Activated T-helper 9 cell treated with anti-CD3 and anti-CD28 coated beads, Interleukin-2, amount 50 U/mL, for 16 hours (primary cell): ENCODE data around the gene PIP5KL1.

Source experiments
- DNase-seq: peaks from one replicate; pipeline ENCODE4 v3.0.0-alpha.2; 2020; ENCODE audit warnings: low read depth

The PIP5KL1 gene

DNA sequence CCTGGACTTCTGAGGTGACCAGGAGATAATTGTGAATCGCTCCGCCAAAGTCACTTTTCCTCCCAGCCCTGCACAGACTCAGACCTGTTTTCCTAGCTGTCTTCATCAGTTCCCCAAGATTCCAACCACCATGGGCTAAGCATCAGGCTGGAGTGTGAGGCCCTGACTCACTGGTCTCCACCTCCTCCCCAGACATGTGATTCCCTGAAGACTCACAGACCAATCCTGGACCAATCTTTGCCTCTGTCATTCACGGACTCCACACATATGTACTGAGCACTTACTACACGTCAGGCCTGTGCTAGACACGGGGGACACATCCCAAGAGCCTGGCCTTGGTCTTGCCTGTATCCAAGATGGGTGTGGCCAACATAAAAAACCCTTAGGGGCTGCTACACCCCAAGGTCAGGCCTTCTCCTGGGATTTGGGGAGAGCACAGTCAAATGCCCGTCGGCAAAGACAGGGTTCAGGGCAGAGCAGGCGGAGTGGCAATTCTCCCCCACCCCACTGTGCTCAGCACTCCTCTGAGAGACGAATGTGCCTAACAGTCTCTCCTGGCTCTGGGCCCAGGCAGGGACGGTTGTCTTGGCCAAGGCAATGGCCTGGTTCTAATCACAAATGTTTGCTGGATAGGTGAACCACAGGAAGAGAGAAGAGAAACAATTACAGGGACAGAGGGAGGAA lies 38.3 kb upstream of the PIP5KL1 start:
- DNase-seq: no peak

DNA sequence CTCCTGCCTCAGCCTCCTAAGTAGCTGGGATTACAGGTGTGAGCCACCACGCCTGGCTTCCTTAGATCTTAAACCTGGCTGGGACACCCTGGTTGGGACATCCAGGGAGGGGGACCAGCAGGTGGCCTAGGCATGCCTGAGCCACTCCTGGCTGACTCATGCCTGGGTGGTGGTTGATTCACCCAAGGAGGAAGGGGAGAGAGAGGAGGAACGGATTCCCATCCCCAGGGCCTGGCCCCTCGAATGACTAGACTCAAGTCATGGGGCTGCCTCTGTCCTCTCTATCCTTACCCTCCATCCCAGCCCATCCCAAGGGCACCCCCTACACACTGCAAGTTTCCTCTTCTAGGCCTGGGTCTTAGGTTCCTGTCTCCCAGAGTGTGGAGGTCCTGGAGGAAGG lies 37.5 kb upstream of the PIP5KL1 start:
- no peak for DNase-seq

- no peak for DNase-seq
Measured at GRCh38 chr9:127967151-127967809, 36.7 kb upstream of the PIP5KL1 start.

DNA sequence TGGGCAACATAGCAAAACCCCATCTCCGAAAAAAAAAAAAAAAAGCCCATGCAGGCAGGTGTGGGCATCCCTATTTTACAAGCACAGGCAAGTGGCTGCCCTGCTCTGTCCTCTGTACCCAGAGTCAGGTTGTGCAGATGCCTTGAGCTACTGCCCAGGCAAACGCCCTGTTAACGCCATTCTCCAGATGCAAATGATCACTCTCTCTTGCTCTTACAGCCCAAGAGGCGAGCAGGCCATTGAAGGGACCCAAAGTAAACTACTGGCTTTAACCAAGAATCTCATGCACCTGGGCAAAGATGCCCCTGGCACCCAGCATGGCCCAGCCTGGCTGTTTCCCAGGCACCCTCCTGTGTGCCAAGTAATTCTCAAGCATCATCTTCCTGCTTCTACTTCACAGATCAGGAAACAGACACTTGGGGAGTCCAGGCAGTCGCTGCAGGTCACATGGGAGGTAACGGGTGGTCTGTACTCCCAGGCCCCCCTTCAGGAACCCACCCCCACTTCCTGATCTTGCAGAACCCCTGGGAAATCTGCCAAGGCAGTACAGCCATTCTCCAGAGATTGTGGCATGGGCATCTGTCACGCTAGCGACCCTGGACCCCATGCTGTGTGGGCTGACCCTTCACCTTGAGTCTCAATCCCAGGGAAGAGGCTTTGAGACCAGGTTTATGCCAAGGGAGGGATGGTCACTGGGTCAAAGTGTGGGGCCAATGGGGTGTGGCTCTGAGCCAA lies 36.0 kb upstream of the PIP5KL1 start:
- DNase-seq: no peak

DNA sequence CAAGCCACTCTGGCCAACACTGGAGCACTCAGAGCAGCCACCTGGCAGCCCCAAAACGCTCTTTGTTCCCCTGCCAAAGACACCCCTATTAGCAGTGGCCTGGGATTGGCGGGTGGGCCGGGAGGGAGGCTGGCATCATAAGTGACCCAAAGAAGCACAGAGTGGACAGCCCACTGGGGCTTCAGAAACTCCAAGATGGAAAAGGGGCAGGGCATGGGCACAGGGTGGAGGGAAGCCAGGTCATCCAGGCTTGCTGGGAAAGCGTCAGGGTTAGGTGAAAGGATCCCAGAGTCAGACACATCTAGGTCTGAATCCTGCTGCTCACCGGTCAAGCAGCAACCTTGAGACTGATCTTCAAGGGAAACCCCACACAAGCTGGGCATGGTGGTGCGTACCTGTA lies 35.4 kb upstream of the PIP5KL1 start:
- DNase-seq: no peak

DNA sequence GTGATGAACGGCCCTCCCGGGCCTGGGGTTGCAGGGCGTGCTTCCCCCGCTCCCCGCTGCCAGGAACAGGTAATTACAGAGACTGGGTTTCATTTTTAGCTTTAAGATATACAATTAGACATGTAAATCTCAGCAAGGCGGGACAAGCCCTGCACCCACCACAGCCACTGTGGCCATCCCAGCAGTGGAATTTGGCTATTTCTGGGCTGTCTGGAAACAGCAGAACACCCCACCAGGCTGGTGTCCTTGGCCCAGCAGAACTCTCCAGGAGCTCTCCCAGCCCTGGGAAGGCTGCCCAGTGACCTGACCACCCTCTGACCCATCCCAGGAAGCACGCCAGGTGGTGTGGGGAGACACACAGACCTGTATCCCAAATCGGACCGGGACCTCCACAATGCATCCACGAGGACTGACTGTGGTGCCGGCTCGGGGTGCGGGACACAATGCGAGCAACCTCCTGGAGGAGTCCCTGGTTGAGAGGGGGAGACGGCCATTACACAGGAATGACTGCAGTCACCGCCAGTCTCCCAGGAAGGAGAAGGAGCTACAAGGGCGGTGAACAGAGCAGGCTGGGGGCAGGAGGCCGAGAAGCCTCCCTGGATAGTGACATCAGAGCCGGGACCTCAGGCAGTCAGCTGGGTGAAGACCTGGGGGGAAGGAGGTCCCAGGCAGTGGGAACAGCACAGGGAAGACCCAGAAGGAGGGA lies 32.9 kb upstream of the PIP5KL1 start:
- DNase-seq: no peak

GRCh38 chr9:127963041-127963358 lies 32.4 kb upstream of the PIP5KL1 start:
- DNase-seq: no peak

GRCh38 chr9:127962278-127962677 lies 31.7 kb upstream of the PIP5KL1 start:
- DNase-seq: no peak

DNA sequence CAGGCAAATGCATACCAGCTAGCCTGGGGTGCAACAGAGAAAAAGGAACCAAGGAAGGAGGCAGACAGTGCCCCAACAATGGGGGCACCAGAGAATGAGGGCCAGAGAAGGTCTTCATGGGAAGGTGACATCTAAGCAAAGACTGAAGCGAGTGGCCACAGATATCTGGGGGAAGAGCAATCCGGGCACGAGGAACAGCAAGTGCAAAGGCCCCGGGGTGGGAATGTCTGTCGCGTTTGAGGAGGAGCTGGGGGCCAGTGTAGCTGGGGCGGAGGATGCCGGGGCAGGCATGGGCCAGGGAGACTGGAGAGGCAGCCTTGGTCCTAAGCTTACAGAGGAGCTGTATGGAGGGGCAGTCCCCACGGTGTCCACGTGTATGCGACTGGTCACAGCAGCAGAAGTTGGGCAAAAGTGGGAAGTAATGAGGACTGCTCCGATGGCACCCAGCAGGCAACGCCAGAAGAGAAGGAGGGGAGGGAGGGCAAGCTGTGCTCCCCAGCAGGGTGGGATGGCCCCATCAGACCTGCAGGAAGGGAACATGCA lies 31.1 kb upstream of the PIP5KL1 start:
- no peak for DNase-seq

GRCh38 chr9:127961155-127961490 lies 30.5 kb upstream of the PIP5KL1 start:
- DNase-seq: no peak

DNA sequence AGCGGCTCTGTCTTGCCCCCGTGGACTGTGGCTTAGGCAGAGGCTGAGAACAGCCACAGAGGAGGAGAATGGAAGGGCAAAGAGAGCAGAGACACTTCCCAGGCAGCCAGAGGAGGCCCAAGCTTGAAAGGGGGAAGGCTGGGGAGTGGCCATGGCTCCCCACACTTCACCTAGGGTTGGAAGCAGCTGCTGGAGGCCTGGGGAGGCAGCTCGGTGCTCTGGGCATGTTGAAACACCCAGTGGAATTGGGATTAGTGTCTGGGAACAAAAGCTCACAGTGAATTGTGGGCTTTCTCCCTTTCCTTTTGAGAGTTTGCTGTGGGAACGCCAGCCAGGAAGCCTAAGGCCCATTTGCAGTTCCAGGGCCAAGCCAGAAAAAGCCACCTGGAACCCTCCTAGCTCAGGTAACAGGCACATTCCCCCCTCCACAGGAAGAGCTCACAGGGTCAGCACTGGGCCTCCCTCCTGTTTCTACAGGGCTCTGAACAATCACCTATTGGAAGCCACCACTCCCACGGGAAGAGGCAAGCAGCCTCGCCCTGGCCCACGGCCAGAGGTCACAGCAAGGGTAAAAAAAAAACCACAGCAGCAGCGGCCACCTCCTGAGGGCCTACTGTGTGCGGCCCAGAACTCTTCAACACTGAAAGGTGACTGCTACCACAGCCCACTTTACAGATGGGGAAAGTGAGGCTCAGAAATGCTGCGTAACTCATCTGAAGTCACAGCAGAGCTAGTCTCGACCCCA lies 30.0 kb upstream of the PIP5KL1 start:
- no peak for DNase-seq

DNA sequence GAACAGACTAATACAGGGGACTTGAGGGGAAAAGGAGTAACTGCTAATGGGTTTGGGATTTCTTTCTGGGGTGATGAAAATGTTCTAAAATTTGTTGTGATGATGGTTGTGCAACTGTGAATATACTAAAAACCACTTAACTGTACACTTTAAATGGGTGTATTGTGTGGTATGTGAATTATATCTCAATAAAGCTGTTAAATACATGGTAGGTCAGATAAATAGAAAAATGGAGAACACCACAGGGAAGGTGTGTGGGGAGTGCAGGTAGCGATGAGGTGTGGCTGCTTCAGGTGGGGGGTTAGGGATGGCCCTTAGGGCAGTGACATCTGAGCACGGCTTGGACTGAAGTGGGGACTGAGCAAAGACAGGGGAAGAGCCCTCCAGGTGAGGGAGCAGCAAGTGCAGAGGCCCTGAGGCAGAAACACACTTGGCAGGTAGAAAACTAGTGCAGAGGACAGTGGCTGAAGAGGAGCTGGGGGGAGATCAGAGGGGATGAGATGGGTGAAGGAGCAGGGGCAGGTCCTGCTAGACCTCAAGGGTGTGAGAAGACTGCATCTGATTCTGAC lies 29.3 kb upstream of the PIP5KL1 start:
- DNase-seq: no peak

DNA sequence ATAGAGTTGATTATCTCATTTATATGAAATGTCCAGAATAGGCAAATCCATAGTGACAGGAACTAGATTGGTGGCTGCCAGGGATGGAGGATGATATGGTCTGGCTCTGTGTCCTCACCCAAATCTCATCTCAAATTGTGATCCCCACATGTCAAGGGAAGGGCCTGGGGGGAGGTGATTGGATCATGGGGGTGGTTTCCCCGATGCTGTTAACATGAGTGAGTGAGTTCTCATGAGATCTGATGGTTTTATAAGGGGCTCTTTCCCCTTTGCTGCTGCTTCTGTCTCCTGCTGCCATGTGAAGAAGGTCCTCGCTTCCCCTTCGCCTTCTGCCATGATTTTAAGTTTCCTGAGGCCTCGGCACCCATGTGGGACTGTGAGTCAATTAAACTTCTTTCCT lies 28.8 kb upstream of the PIP5KL1 start:
- DNase-seq: no peak

- no peak for DNase-seq
Measured at GRCh38 chr9:127958728-127959127, 28.2 kb upstream of the PIP5KL1 start.

DNA sequence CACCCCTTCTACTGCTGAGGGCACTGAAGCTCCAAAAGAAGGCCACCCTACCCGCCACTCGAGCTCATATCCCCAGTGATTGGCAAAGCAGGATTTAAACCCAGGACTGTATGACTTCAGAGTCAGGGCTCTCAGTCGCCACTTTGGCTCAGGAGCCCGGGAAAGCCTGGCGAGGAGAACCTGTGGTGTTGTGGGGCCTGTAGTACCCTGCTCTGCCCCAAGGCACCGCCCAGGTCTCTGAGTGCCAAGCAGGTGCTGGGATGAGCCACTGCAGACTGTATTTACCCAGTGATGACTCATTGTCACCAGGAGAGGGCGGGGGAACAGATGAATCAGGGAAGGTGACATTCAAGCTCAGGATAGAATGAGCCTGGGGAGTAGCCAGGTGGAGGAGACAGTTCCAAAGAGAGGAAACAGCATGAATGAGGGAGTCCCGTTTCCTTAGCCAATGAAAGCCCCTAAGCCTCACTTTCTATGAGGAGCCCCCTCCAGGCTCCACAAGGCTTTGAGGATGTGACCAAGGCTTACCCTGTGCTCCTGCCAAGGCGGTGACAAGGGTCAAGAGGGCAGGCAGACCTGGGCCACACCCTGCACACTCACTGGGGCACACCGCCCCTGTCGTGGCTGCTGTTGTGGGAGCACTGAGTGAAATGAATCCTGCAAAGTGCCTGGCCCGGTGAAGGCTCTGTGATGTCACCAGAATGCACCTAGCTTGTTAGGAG lies 24.9 kb upstream of the PIP5KL1 start:
- DNase-seq: peak; percentile 81

GRCh38 chr9:127954831-127955293 lies 24.3 kb upstream of the PIP5KL1 start:
- DNase-seq: no peak

- no peak for DNase-seq
Measured at GRCh38 chr9:127953768-127954505, 23.4 kb upstream of the PIP5KL1 start.

DNA sequence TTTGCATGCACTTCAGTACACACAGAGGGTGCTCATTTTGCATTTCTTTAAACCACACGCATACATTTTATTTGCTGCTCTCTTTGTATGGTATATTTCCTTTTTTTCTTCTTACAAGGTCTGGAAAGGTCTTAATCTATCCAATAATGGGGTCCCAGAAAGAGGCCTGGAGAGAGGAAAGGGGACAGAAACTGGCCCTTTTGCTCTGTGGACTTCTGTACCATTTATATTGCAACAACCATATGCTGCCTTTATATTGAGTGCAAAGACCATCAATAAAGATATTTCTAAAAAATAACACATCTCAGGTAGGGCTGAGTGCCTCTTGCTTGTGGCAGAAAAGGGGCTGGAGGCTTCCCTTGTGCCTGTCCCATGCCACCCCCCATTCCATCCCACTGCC lies 22.6 kb upstream of the PIP5KL1 start:
- no peak for DNase-seq

GRCh38 chr9:127950513-127951289 lies 20.1 kb upstream of the PIP5KL1 start:
- no peak for DNase-seq
